ENCODE measurements around the gene PCCB. TPM values are rescaled to one million over a fixed set of nuclear protein-coding genes. Genes with fewer than 3 reads are reported as not detected.

The PCCB gene
- total RNA-seq, 1 experiment from 2014 or later = 69.0 TPM

DNA sequence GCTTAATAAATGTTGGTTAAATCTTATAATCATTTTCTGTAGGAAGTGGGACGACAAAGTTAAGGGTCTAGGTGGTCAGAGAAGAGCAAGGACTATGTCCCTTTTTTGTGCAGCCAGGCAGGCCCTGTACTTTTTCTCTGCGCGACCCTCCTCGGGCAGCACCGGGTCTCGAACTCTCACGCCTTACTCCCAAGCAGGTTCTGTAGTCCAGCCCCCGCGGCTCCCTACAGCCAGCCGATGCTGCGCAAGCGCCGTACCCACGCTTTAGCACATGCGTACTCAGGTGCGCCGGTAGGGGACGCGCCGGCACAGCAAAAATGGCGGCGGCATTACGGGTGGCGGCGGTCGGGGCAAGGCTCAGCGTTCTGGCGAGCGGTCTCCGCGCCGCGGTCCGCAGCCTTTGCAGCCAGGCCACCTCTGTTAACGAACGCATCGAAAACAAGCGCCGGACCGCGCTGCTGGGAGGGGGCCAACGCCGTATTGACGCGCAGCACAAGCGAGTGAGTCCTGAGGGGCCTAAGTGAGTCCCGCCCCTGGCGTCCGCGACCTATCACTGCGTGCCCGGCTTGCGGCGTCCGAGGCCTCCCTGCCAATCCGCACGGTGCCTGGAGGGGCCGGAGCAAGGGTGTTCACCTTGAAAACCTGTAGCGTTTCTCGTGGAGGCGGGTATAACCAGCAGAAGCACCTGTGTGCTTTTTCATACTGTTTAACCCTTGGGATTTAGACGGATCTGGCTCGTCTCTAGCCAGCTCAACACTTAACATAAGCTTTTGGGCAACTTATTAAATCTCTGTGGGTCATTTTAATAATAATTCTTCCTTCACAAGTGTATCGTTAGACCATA is at the start of gene PCCB (continued):
- TF ChIP-seq ZNF532 (CRISPR knock-in tag; IDR thresholded peaks at IDR 0.05; ENCODE audit: borderline replicate concordance) = no peak
- TF ChIP-seq ZNF416 (CRISPR knock-in tag; IDR thresholded peaks at IDR 0.05) = peak; percentile 50; the same call in 1 of the 2 replicates
- TF ChIP-seq ELF4 (CRISPR knock-in tag; IDR thresholded peaks at IDR 0.05; ENCODE audit: low read depth) = no peak
- TF ChIP-seq, protein P1, sequence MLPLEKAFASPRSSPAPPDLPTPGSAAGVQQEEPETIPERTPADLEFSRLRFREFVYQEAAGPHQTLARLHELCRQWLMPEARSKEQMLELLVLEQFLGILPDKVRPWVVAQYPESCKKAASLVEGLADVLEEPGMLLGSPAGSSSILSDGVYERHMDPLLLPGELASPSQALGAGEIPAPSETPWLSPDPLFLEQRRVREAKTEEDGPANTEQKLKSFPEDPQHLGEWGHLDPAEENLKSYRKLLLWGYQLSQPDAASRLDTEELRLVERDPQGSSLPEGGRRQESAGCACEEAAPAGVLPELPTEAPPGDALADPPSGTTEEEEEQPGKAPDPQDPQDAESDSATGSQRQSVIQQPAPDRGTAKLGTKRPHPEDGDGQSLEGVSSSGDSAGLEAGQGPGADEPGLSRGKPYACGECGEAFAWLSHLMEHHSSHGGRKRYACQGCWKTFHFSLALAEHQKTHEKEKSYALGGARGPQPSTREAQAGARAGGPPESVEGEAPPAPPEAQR (CRISPR knock-in tag; IDR thresholded peaks at IDR 0.05) = no peak
- no peak for TF ChIP-seq ATF2 (CRISPR knock-in tag; IDR thresholded peaks at IDR 0.05; ENCODE audit: borderline replicate concordance, low read depth)
- TF ChIP-seq IRF1 (CRISPR knock-in tag; IDR thresholded peaks at IDR 0.05) = no peak
- no peak for TF ChIP-seq SMAD4 (CRISPR knock-in tag; IDR thresholded peaks at IDR 0.05)
- TF ChIP-seq GTF2I (CRISPR knock-in tag; conservative IDR thresholded peaks at IDR 0.05) = no peak
- no peak for TF ChIP-seq ZNF121 (CRISPR knock-in tag; IDR thresholded peaks at IDR 0.05)
- no peak for TF ChIP-seq NR2C2 (CRISPR knock-in tag; IDR thresholded peaks at IDR 0.05)
- TF ChIP-seq IRF2 (CRISPR knock-in tag; IDR thresholded peaks at IDR 0.05; ENCODE audit: borderline replicate concordance, low read depth) = no peak
- no peak for TF ChIP-seq NR1H2 (CRISPR knock-in tag; IDR thresholded peaks at IDR 0.05)
- TF ChIP-seq, protein P2, sequence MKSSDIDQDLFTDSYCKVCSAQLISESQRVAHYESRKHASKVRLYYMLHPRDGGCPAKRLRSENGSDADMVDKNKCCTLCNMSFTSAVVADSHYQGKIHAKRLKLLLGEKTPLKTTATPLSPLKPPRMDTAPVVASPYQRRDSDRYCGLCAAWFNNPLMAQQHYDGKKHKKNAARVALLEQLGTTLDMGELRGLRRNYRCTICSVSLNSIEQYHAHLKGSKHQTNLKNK (CRISPR knock-in tag; IDR thresholded peaks at IDR 0.05) = no peak
- TF ChIP-seq ZNF219 (CRISPR knock-in tag; IDR thresholded peaks at IDR 0.05; ENCODE audit: borderline replicate concordance) = no peak
- peak; percentile 87; the same call in 1 of the 2 replicates for TF ChIP-seq RELA (CRISPR knock-in tag; IDR thresholded peaks at IDR 0.05; ENCODE audit: borderline replicate concordance)
- no peak for TF ChIP-seq ZNF396 (CRISPR knock-in tag; IDR thresholded peaks at IDR 0.05; ENCODE audit: borderline replicate concordance)
- no peak for TF ChIP-seq EMX1 (CRISPR knock-in tag; IDR thresholded peaks at IDR 0.05)
- TF ChIP-seq, protein P3, sequence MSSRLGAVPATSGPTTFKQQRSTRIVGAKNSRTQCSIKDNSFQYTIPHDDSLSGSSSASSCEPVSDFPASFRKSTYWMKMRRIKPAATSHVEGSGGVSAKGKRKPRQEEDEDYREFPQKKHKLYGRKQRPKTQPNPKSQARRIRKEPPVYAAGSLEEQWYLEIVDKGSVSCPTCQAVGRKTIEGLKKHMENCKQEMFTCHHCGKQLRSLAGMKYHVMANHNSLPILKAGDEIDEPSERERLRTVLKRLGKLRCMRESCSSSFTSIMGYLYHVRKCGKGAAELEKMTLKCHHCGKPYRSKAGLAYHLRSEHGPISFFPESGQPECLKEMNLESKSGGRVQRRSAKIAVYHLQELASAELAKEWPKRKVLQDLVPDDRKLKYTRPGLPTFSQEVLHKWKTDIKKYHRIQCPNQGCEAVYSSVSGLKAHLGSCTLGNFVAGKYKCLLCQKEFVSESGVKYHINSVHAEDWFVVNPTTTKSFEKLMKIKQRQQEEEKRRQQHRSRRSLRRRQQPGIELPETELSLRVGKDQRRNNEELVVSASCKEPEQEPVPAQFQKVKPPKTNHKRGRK (CRISPR knock-in tag; IDR thresholded peaks at IDR 0.05; ENCODE audit: borderline replicate concordance) = no peak
- no peak for TF ChIP-seq ATF3 (CRISPR knock-in tag; conservative IDR thresholded peaks at IDR 0.05)
- no peak for TF ChIP-seq CDX4 (CRISPR knock-in tag; IDR thresholded peaks at IDR 0.05; ENCODE audit: borderline replicate concordance)
- no peak for TF ChIP-seq OVOL2 (CRISPR knock-in tag; IDR thresholded peaks at IDR 0.05; ENCODE audit: borderline replicate concordance)
- TF ChIP-seq CREB1 (CRISPR knock-in tag; IDR thresholded peaks at IDR 0.05) = no peak
- TF ChIP-seq STAT6 (CRISPR knock-in tag; conservative IDR thresholded peaks at IDR 0.05; ENCODE audit: low read depth) = no peak
